Fibroblast of pulmonary artery (primary cell): ENCODE data around the gene FOXP1.

Experiments
- DNase-seq: peaks from one replicate; pipeline ENCODE4 v3.0.0-alpha.2; 2010; ENCODE audit warnings: low read depth
- H3K4me3 ChIP-seq: replicated peaks from 2 replicates; pipeline ENCODE4 v1.5.1; 2011; ENCODE audit warnings: low read depth, mild to moderate bottlenecking, control low read depth, low read length, moderate library complexity
- CTCF ChIP-seq: IDR thresholded peaks from 2 replicates; pipeline ENCODE4 v1.5.1; 2011; ENCODE audit warnings: mild to moderate bottlenecking, control low read depth, low read length, inconsistent platforms; ENCODE audit errors: missing control alignments

FOXP1 gene

GRCh38 chr3:71145954-71146353 is 437.6 kb downstream of the FOXP1 start:
- H3K4me3 ChIP-seq, result no peak overlapping the region
- no peak for DNase-seq
- TF ChIP-seq CTCF, result no peak

GRCh38 chr3:71144525-71145253 is 438.8 kb downstream of the FOXP1 start:
- no peak overlapping the region for H3K4me3 ChIP-seq
- DNase-seq, result no peak
- no peak for TF ChIP-seq CTCF

- H3K4me3 ChIP-seq, result no peak overlapping the region
- TF ChIP-seq CTCF, result no peak
Observed at GRCh38 chr3:71143493-71143892, 440.0 kb downstream of the FOXP1 start.

GRCh38 chr3:71142441-71143161 is 440.9 kb downstream of the FOXP1 start:
- DNase-seq, result no peak
- TF ChIP-seq CTCF, result no peak

More at GRCh38 chr3:71143493-71143892, 440.0 kb downstream of the FOXP1 start:
- no peak for DNase-seq

GRCh38 chr3:71140477-71140876 is 443.1 kb downstream of the FOXP1 start:
- no peak overlapping the region for H3K4me3 ChIP-seq
- DNase-seq, result no peak
- TF ChIP-seq CTCF, result no peak

More at GRCh38 chr3:71142441-71143161, 440.9 kb downstream of the FOXP1 start:
- no peak overlapping the region for H3K4me3 ChIP-seq

- DNase-seq, result no peak
- TF ChIP-seq CTCF, result no peak
- no peak overlapping the region for H3K4me3 ChIP-seq
Observed at GRCh38 chr3:71139496-71139895, 444.0 kb downstream of the FOXP1 start.
